ENCODE data around the gene CMTM8.
"Not testable (repeated sequence)": the region's sequence is repeated elsewhere in the genome, so short reads cannot be mapped to it uniquely, and the experiment has no call there.

Gene CMTM8

GRCh38 chr3:32381922-32382321 lies 143.4 kb downstream of the CMTM8 start:
- ChIA-PET POLR2A (no interaction called here), CTCF (interaction anchor here (0.7 kb wide), 1 partner anchor 86 kb away, joined by 3 read pairs; no protein-coding TSS in a partner anchor)
- TF ChIP-seq FOXA1 (IDR thresholded peaks at IDR 0.05) (no peak), L3MBTL2 (conservative IDR thresholded peaks at IDR 0.05) (no peak), TARDBP (IDR thresholded peaks at IDR 0.05) (no peak), SUZ12 (IDR thresholded peaks at IDR 0.05) (no peak), CTBP1 (IDR thresholded peaks at IDR 0.05; ENCODE audit: borderline replicate concordance) (no peak), SP1 (IDR thresholded peaks at IDR 0.05) (no peak)
- DNase-seq (ENCODE audit: extremely low spot score): no peak

- ChIA-PET CTCF (interaction anchor here (1.0 kb wide), 1 partner anchor 8 kb away, joined by 4 read pairs; no protein-coding TSS in a partner anchor), POLR2A (no interaction called here)
- no peak for DNase-seq (ENCODE audit: extremely low spot score)
- TF ChIP-seq L3MBTL2 (conservative IDR thresholded peaks at IDR 0.05): no peak
- no peak for TF ChIP-seq TARDBP (IDR thresholded peaks at IDR 0.05)
- no peak for TF ChIP-seq BHLHE40 (IDR thresholded peaks at IDR 0.05; ENCODE audit: borderline replicate concordance)
- TF ChIP-seq LEF1 (IDR thresholded peaks at IDR 0.05; ENCODE audit: borderline replicate concordance): no peak
- TF ChIP-seq FOXM1 (IDR thresholded peaks at IDR 0.05; ENCODE audit: borderline replicate concordance): no peak
Measured at GRCh38 chr3:32383136-32383711, 144.7 kb downstream of the CMTM8 start.

- CTCF ChIA-PET: interaction anchor here (2.0 kb wide), 1 partner anchor 9 kb away, joined by 7 read pairs; no protein-coding TSS in a partner anchor
- POLR2A ChIA-PET: no interaction called here
- DNase-seq (ENCODE audit: extremely low spot score): no peak
- TF ChIP-seq SP1 (IDR thresholded peaks at IDR 0.05) (no peak), PKNOX1 (IDR thresholded peaks at IDR 0.05) (no peak), SUZ12 (IDR thresholded peaks at IDR 0.05) (no peak), HDGF (IDR thresholded peaks at IDR 0.05; ENCODE audit: borderline replicate concordance) (no peak), L3MBTL2 (conservative IDR thresholded peaks at IDR 0.05) (no peak), FOXM1 (IDR thresholded peaks at IDR 0.05; ENCODE audit: borderline replicate concordance) (no peak), CTBP1 (IDR thresholded peaks at IDR 0.05; ENCODE audit: borderline replicate concordance) (no peak), FOXA1 (IDR thresholded peaks at IDR 0.05) (no peak), ELF4 (IDR thresholded peaks at IDR 0.05) (no peak), ZNF384 (IDR thresholded peaks at IDR 0.05) (no peak), LEF1 (IDR thresholded peaks at IDR 0.05; ENCODE audit: borderline replicate concordance) (no peak), FOXK2 (IDR thresholded peaks at IDR 0.05) (no peak), ARNT (IDR thresholded peaks at IDR 0.05) (no peak)
Measured at GRCh38 chr3:32384938-32385337, 146.5 kb downstream of the CMTM8 start.

GRCh38 chr3:32387512-32387911 lies 149.0 kb downstream of the CMTM8 start:
- POLR2A ChIA-PET: no interaction called here
- TF ChIP-seq LEF1 (IDR thresholded peaks at IDR 0.05; ENCODE audit: borderline replicate concordance): no peak
- TF ChIP-seq HDGF (IDR thresholded peaks at IDR 0.05; ENCODE audit: borderline replicate concordance): no peak
- no peak for TF ChIP-seq TARDBP (IDR thresholded peaks at IDR 0.05)
- no peak for TF ChIP-seq FOXA1 (IDR thresholded peaks at IDR 0.05)
- TF ChIP-seq ARNT (IDR thresholded peaks at IDR 0.05): no peak
- TF ChIP-seq CTBP1 (IDR thresholded peaks at IDR 0.05; ENCODE audit: borderline replicate concordance): no peak
- TF ChIP-seq ELF4 (IDR thresholded peaks at IDR 0.05): no peak
- TF ChIP-seq ZNF384 (IDR thresholded peaks at IDR 0.05): no peak
- TF ChIP-seq FOXM1 (IDR thresholded peaks at IDR 0.05; ENCODE audit: borderline replicate concordance): no peak
- TF ChIP-seq SP1 (IDR thresholded peaks at IDR 0.05): no peak
- no peak for TF ChIP-seq NFRKB (IDR thresholded peaks at IDR 0.05)
- TF ChIP-seq FOXK2 (IDR thresholded peaks at IDR 0.05): no peak
- no peak for TF ChIP-seq PKNOX1 (IDR thresholded peaks at IDR 0.05)
- TF ChIP-seq BHLHE40 (IDR thresholded peaks at IDR 0.05; ENCODE audit: borderline replicate concordance): no peak
- TF ChIP-seq SUZ12 (IDR thresholded peaks at IDR 0.05): no peak
- TF ChIP-seq L3MBTL2 (conservative IDR thresholded peaks at IDR 0.05): no peak
- CTCF ChIA-PET: no interaction called here
- DNase-seq (ENCODE audit: extremely low spot score): no peak

- POLR2A ChIA-PET; DNase-seq (ENCODE audit: extremely low spot score): not testable (repeated sequence)
- CTCF ChIA-PET: interaction anchor here (1.0 kb wide), 1 partner anchor 15 kb away, joined by 3 read pairs; no protein-coding TSS in a partner anchor
Measured at GRCh38 chr3:32389577-32389976, 151.1 kb downstream of the CMTM8 start.

- POLR2A ChIA-PET: no interaction called here
- TF ChIP-seq L3MBTL2 (conservative IDR thresholded peaks at IDR 0.05) (peak; percentile 68), HDGF (IDR thresholded peaks at IDR 0.05; ENCODE audit: borderline replicate concordance) (no peak)
- CTCF ChIA-PET: interaction anchor here (0.7 kb wide), 1 partner anchor 17 kb away, joined by 3 read pairs; no protein-coding TSS in a partner anchor
- peak; percentile 71 for DNase-seq (ENCODE audit: extremely low spot score)
Measured at GRCh38 chr3:32391643-32392535, 153.4 kb downstream of the CMTM8 start, which contains the start of gene CMTM7. Gene CMTM7, plus strand, starts transcription at chr3:32391853. Its CDS starts 54 bp downstream, at chr3:32391907.
